Body of pancreas (tissue), 4 donors: Measurements from ENCODE around the gene NTSR1. TPM values are rescaled to one million over a fixed set of nuclear protein-coding genes. Genes with fewer than 3 reads are reported as not detected.

Experiments used
- ATAC-seq: fragments of 150-250 bp; one replicate; pipeline ENCODE4 v1.9.1; 2016
- DNase-seq, 4 donors: peaks; one replicate each; pipeline ENCODE4 v3.0.0-alpha.2; 2019
- H3K27ac ChIP-seq, 4 donors: fragments of 200-600 bp; sonication (generic); 1 replicate in 3 of 4; 2 replicates in 1 of 4; pipeline versions ENCODE4 v1.5.1 to v1.6.1; 2016 to 2019; ENCODE audit warnings: mild to moderate bottlenecking in 1 of 4, mixed read lengths in 1 of 4, moderate library complexity in 1 of 4
- H3K27me3 ChIP-seq, 2 donors: fragments of 200-600 bp; sonication (generic); one replicate each; pipeline ENCODE4 v1.6.0; 2016; ENCODE audit warnings: mild to moderate bottlenecking in 1 of 2
- H3K36me3 ChIP-seq, 2 donors: fragments of 200-600 bp; sonication (generic); replicated peaks in 1 of 2; 2 replicates each; pipeline ENCODE4 v1.5.1; 2016; ENCODE audit warnings: low read depth in 2 of 2; ENCODE audit not compliant: insufficient read depth in 1 of 2
- H3K4me1 ChIP-seq: fragments of 200-600 bp; sonication (generic); one replicate; pipeline ENCODE4 v1.6.0; 2016
- H3K4me3 ChIP-seq, 2 donors: fragments of 200-600 bp; sonication (generic); 1 replicate in 1 of 2; 2 replicates in 1 of 2; pipeline ENCODE4 v1.5.1; 2016 to 2019
- H3K9me3 ChIP-seq, 3 donors: fragments of 200-600 bp; sonication (generic); 1 replicate in 2 of 3; 2 replicates in 1 of 3; pipeline ENCODE4 v1.5.1; 2016
- POLR2A ChIP-seq, 3 donors: fragments of 450-650 bp; IDR thresholded peaks; one replicate each; pipeline ENCODE4 v1.6.1; 2016; ENCODE audit warnings: antibody characterized with exemption in 3 of 3, mild to moderate bottlenecking in 2 of 3
- WGBS, 2 donors: methylation state at CpG; one replicate each; pipeline ENCODE4 v1.1.5; 2017; 5-methylcytosine and 5-hydroxymethylcytosine counted together
- intact Hi-C: fragments of 100-400 bp; cut with DNase I; formaldehyde crosslinking; loops from one replicate; pipeline ENCODE4 v1.15.1; 2023
- total RNA-seq, 2 donors: library from RNA; depleted of rRNA; stranded (reverse); fragments of >200 nt; gene quantifications; one replicate each; pipeline ENCODE4 v1.1.0, GENCODE V29; 2016
- TF ChIP-seq, protein P1 (sequence below), 7 experiments: fragments of 450-650 bp in 4 of 7; fragments of 200-600 bp in 3 of 7; sonication (generic) in 3 of 7; IDR thresholded peaks; one replicate each; pipeline ENCODE4 v1.5.1; 2016 to 2019; ENCODE audit warnings: antibody characterized with exemption in 7 of 7

Gene NTSR1
- total RNA-seq, 2 donors from 2014 or later: not detected

DNA sequence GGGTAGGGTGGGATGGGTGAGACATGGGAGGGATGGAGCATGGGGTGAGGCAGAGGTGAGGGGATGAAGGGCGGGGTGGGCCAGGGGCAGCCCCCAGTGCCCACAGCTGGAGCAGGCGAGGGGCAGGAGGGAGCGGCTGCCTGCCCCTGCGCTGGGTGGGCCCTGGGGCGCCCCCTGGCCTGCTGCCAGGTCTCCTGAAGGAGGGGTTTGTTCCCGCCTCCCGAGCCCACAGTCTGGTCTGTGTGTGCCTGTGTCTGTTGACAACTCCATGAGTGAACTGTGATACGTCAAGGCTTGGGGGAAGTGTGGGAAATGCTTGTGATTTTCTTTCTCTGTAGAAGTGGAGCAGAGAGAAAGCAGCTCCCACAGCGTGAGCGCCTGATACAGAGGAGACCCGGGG lies 76.8 kb downstream of the NTSR1 start:
- DNase-seq (no peak), ATAC-seq (no peak)
- H3K36me3 ChIP-seq: no peaks in the 10 kb centered on the region
- H3K4me3 ChIP-seq: no peak overlapping the region
- no peaks in the 10 kb centered on the region for H3K9me3 ChIP-seq
- intact Hi-C loops: loop anchor here (5.0 to 10.0 kb wide), 2 partner anchors 113 to 281 kb away; no protein-coding TSS in a partner anchor
- H3K27me3 ChIP-seq: no peaks in the 10 kb centered on the region
- WGBS, 2 donors: 42 to 53% methylated on average over 10 to 11 of the region's 11 CpGs
- no peaks in the 10 kb centered on the region for H3K4me1 ChIP-seq
- TF ChIP-seq, protein P1, sequence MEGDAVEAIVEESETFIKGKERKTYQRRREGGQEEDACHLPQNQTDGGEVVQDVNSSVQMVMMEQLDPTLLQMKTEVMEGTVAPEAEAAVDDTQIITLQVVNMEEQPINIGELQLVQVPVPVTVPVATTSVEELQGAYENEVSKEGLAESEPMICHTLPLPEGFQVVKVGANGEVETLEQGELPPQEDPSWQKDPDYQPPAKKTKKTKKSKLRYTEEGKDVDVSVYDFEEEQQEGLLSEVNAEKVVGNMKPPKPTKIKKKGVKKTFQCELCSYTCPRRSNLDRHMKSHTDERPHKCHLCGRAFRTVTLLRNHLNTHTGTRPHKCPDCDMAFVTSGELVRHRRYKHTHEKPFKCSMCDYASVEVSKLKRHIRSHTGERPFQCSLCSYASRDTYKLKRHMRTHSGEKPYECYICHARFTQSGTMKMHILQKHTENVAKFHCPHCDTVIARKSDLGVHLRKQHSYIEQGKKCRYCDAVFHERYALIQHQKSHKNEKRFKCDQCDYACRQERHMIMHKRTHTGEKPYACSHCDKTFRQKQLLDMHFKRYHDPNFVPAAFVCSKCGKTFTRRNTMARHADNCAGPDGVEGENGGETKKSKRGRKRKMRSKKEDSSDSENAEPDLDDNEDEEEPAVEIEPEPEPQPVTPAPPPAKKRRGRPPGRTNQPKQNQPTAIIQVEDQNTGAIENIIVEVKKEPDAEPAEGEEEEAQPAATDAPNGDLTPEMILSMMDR (IDR thresholded peaks at IDR 0.05): no peak
- no peak for TF ChIP-seq POLR2A (IDR thresholded peaks at IDR 0.05)
- no peak overlapping the region for H3K27ac ChIP-seq

DNA sequence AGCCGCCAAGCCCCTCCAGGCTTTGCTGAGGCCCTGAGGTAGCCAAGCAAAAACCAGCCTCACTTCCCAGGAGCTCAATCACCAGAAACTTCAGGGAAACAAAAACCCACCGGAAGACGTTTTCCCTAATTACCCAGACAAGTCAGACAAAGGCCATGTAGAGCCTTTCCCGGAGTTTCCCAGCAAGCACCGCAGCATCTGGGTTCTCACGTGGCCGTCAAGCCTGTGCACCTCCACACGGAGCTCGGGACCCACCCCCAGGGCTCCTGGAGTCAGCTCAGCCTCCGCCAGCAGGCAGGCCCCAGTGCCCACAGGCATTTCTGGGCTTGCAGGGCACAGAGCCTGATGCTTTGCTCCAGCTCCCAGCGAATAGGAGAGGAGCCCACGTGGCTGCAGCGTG lies 77.5 kb downstream of the NTSR1 start:
- DNase-seq: no peak
- TF ChIP-seq, protein P1 (IDR thresholded peaks at IDR 0.05): no peak
- no peak for TF ChIP-seq POLR2A (IDR thresholded peaks at IDR 0.05)
- Histone ChIP-seq H3K4me1 (peaks cover under 1% of the 10 kb centered on the region), H3K36me3 (no peaks in the 10 kb centered on the region), H3K4me3 (no peak overlapping the region), H3K9me3 (no peaks in the 10 kb centered on the region), H3K27ac (no peak overlapping the region), H3K27me3 (no peaks in the 10 kb centered on the region)
- ATAC-seq: no peak
- intact Hi-C loops: loop anchor here (5.0 to 10.0 kb wide), 2 partner anchors 114 to 281 kb away; no protein-coding TSS in a partner anchor
- 56 to 60% methylated on average over 11 to 13 of the region's 13 CpGs for WGBS, 2 donors

DNA sequence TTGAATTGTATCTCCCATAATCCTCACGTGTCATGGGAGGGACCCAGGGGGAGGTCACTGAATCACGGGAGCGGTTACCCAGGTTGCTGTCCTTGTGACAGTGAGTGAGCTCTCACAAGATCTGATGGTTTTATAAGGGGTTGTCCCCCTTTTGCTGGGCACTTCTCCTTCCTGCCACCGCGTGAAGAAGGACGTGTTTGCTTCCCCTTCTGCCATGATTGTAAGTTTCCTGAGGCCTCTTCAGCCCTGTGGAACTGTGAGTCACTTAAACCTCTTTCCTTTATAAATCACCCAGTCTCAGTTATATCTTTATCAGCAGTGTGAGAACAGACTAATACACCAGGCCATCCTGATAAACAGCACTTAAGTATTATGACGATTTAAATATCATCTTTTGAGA lies 78.7 kb downstream of the NTSR1 start:
- DNase-seq (no peak), ATAC-seq (no peak)
- intact Hi-C loops: loop anchor here (5.0 to 10.0 kb wide), 2 partner anchors 115 to 283 kb away; no protein-coding TSS in a partner anchor
- Histone ChIP-seq H3K27ac (no peak overlapping the region), H3K4me1 (peaks cover 3% of the 10 kb centered on the region), H3K36me3 (no peaks in the 10 kb centered on the region), H3K9me3 (no peaks in the 10 kb centered on the region), H3K4me3 (no peak overlapping the region), H3K27me3 (no peaks in the 10 kb centered on the region)
- TF ChIP-seq, protein P1 (IDR thresholded peaks at IDR 0.05): no peak
- TF ChIP-seq POLR2A (IDR thresholded peaks at IDR 0.05): no peak
- 48 to 51% methylated on average over 7 of the region's 7 CpGs for WGBS, 2 donors

DNA sequence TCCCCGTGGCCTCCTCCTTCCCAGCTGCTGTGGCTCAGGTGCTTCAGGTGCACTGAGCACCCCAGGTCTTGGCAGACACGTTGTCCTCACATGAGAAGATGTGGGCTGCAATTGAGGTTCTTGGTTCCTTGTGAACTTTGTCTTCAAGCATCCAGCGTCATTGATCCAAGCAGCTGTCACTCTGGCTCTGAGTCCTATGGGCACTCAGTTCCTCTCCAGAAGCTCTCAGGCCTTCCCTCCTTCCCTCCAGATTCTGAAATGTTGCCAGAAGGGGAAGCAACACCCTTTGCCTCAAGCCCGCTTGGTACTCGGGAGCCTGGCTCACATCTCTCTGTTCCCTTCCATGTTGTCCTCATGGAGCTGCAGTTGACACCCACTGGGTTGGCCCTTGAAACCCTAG lies 79.2 kb downstream of the NTSR1 start:
- WGBS, 2 donors: 53 to 74% methylated on average over 5 of the region's 5 CpGs
- ATAC-seq: no peak
- Histone ChIP-seq H3K36me3 (no peaks in the 10 kb centered on the region), H3K4me3 (no peak overlapping the region), H3K27me3 (no peaks in the 10 kb centered on the region), H3K4me1 (peaks cover 3% of the 10 kb centered on the region), H3K27ac (no peak overlapping the region), H3K9me3 (no peaks in the 10 kb centered on the region)
- TF ChIP-seq, protein P1 (IDR thresholded peaks at IDR 0.05): no peak
- TF ChIP-seq POLR2A (IDR thresholded peaks at IDR 0.05): no peak
- no peak for DNase-seq
- intact Hi-C loops: loop anchor here (5.0 to 10.0 kb wide), 2 partner anchors 116 to 283 kb away; no protein-coding TSS in a partner anchor

DNA sequence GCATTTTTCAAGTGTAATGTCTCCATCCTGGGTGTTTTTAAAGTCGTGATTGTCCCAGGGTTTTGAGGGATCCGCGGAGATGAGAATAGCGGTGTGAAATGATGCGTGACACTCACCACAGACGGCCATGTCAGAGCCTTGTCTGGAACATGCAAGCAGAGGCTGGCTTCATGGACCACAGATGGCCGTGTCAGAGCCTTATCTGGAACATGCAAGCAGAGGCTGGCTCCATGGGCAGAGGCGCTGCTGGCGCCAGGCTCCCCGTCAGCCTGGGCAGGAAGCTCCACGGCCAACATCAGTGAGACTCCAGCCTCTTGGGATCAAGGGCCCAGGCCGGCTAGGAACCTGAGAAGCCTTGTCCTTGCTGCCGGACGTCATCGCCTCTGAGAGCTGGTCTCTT lies 80.0 kb downstream of the NTSR1 start:
- Histone ChIP-seq H3K4me1 (peaks cover 8% of the 10 kb centered on the region), H3K27ac (no peak overlapping the region), H3K27me3 (no peaks in the 10 kb centered on the region), H3K4me3 (no peak overlapping the region), H3K9me3 (no peaks in the 10 kb centered on the region), H3K36me3 (no peaks in the 10 kb centered on the region)
- no peak for DNase-seq
- no peak for ATAC-seq
- TF ChIP-seq POLR2A (IDR thresholded peaks at IDR 0.05): no peak
- TF ChIP-seq, protein P1 (IDR thresholded peaks at IDR 0.05): no peak
- WGBS, 2 donors: 55 to 65% methylated on average over 5 to 14 of the region's 15 CpGs
- intact Hi-C loops: loop anchor here (5.0 to 10.0 kb wide), 2 partner anchors 116 to 284 kb away; no protein-coding TSS in a partner anchor
